ENCODE data around the gene TMUB1.

Gene TMUB1

DNA sequence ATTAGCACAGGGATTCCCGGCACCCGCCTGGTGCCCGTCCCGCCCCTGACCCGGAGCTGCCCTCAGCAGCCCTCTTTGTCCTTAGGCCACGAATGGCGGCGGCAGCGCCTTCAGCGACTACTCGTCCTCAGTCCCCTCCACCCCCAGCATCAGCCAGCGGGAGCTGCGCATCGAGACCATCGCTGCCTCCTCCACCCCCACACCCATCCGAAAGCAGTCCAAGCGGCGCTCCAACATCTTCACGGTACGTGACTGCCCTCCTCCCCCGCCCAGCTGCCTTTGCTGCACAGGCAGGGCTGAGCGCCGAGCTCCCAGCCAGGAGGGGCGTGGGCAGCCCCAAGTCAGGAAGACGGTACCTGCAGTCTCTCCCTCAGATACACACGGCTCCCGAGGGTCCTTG, 36.6 kb upstream of the TMUB1 start:
- no peak overlapping the region for H2AK5ac ChIP-seq (ENCODE audit: low read length)
- no peak overlapping the region for H2BK15ac ChIP-seq (replicated peaks; ENCODE audit: low read depth)
- H3K9ac ChIP-seq (ENCODE audit: low read length): no peak overlapping the region
- H4K5ac ChIP-seq (ENCODE audit: low read length): no peak overlapping the region
- H3K27ac ChIP-seq (ENCODE audit: low read depth, low read length): no peak overlapping the region
- H4K8ac ChIP-seq (ENCODE audit: low read depth, low read length): no peak overlapping the region
- H3K23ac ChIP-seq (ENCODE audit: low read length): no peak overlapping the region
- H3K36me3 ChIP-seq (ENCODE audit: control insufficient read depth, insufficient read depth, low read length): peaks cover 6% of the 10 kb centered on the region
- H3K27me3 ChIP-seq (ENCODE audit: insufficient read depth, low read length, poor library complexity): no peaks in the 10 kb centered on the region
- H2BK120ac ChIP-seq (ENCODE audit: low read depth, low read length): no peak overlapping the region
- H3K4ac ChIP-seq (ENCODE audit: low read depth, low read length): no peak overlapping the region
- no peak overlapping the region for H3K18ac ChIP-seq (ENCODE audit: low read length)
- peaks cover 7% of the 10 kb centered on the region for H3K79me1 ChIP-seq (ENCODE audit: low read length)
- H3K4me3 ChIP-seq (ENCODE audit: low read length): no peak overlapping the region
- no CpG with 5 or more reads among the region's 27 CpGs for WGBS (ENCODE audit: extremely low coverage, insufficient coverage, low lambda C conversion rate)
- H3K79me2 ChIP-seq (ENCODE audit: control insufficient read depth, insufficient read depth, low read length): no peaks in the 10 kb centered on the region
- DNase-seq: no peak
- no peak overlapping the region for H3K56ac ChIP-seq (ENCODE audit: low read length)
- H2BK5ac ChIP-seq (ENCODE audit: low read length): no peak overlapping the region
- H3K4me1 ChIP-seq (ENCODE audit: control insufficient read depth, low read depth, low read length): peaks cover 3% of the 10 kb centered on the region
- H3K4me2 ChIP-seq (ENCODE audit: low read length): no peak overlapping the region

DNA sequence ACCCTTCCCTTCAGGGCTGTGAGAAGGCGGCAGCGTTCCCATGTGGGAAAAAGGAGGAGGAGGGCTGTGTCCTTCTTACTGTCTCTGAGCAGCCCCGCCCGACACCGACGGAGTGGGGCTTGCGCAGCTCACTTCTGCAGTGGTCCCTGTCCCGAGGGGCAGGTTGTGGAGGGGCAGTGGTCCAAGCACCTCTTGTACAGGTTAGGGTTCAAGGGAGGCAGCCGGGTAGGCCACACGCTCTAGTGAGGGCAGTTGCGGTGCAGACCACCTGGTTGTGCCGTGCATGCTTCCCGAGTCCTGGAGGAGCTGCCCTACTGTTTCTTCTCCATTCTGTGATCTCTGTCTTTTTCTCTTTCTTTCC, 35.7 kb upstream of the TMUB1 start:
- H3K27me3 ChIP-seq (ENCODE audit: insufficient read depth, low read length, poor library complexity): no peaks in the 10 kb centered on the region
- peaks cover 4% of the 10 kb centered on the region for H3K4me1 ChIP-seq (ENCODE audit: control insufficient read depth, low read depth, low read length)
- H3K18ac ChIP-seq (ENCODE audit: low read length): no peak overlapping the region
- no peak overlapping the region for H2BK15ac ChIP-seq (replicated peaks; ENCODE audit: low read depth)
- no peak overlapping the region for H3K56ac ChIP-seq (ENCODE audit: low read length)
- no peak overlapping the region for H2AK5ac ChIP-seq (ENCODE audit: low read length)
- H4K5ac ChIP-seq (ENCODE audit: low read length): no peak overlapping the region
- H3K36me3 ChIP-seq (ENCODE audit: control insufficient read depth, insufficient read depth, low read length): peaks cover 4% of the 10 kb centered on the region
- no peak overlapping the region for H3K23ac ChIP-seq (ENCODE audit: low read length)
- no peak overlapping the region for H3K9ac ChIP-seq (ENCODE audit: low read length)
- H3K4me2 ChIP-seq (ENCODE audit: low read length): no peak overlapping the region
- H3K79me1 ChIP-seq (ENCODE audit: low read length): peaks cover 7% of the 10 kb centered on the region
- no peak overlapping the region for H2BK120ac ChIP-seq (ENCODE audit: low read depth, low read length)
- no peak overlapping the region for H3K4me3 ChIP-seq (ENCODE audit: low read length)
- WGBS (ENCODE audit: extremely low coverage, insufficient coverage, low lambda C conversion rate): no CpG with 5 or more reads among the region's 13 CpGs
- H2BK5ac ChIP-seq (ENCODE audit: low read length): no peak overlapping the region
- H3K27ac ChIP-seq (ENCODE audit: low read depth, low read length): no peak overlapping the region
- H3K79me2 ChIP-seq (ENCODE audit: control insufficient read depth, insufficient read depth, low read length): no peaks in the 10 kb centered on the region
- H3K4ac ChIP-seq (ENCODE audit: low read depth, low read length): no peak overlapping the region
- no peak overlapping the region for H4K8ac ChIP-seq (ENCODE audit: low read depth, low read length)
- no peak for DNase-seq

DNA sequence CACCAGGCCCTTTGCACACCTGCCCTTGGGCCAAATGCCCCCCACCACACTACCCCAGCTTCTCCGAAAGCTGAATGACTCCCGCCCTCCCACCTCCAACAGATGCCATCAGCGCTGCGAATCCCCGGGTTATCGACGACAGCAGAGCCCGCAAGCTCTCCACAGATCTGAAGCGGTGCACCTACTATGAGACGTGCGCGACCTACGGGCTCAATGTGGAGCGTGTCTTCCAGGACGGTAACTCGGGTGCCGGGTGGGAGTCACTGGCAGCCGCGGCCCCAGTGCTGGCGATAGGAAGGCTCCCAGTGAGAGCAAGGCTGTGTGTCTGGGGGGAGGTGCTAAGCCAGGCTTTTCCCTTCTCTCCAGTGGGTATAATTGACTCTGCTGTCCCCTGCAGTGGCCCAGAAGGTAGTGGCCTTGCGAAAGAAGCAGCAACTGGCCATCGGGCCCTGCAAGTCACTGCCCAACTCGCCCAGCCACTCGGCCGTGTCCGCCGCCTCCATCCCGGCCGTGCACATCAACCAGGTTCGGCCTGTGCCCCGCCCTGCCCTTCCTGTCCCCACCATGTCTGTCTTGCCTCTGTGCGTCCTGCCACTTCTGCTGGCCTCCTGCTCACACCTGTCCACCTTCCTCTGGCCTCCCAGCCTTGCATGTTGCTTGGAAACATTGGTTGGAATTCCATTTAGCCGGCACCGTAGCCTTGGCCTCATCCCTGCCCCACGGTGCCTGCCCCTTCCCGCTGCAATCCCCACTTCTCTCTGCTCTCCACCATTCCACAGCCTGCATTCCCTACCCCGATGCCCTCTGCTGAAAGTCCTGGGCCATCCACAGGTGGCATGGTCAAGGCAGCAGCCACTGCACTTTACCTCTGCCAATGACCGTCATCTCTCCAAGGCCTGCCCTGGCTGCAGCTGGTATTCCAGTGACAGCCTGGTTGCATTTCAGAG, 35.1 kb upstream of the TMUB1 start:
- Histone ChIP-seq H2BK120ac (ENCODE audit: low read depth, low read length) (no peak overlapping the region), H3K18ac (ENCODE audit: low read length) (no peak overlapping the region), H4K5ac (ENCODE audit: low read length) (no peak overlapping the region), H3K23ac (ENCODE audit: low read length) (no peak overlapping the region), H3K27ac (ENCODE audit: low read depth, low read length) (no peak overlapping the region), H3K56ac (ENCODE audit: low read length) (no peak overlapping the region), H3K4me1 (ENCODE audit: control insufficient read depth, low read depth, low read length) (peaks cover 9% of the 10 kb centered on the region), H3K4me2 (ENCODE audit: low read length) (no peak overlapping the region), H3K4ac (ENCODE audit: low read depth, low read length) (no peak overlapping the region), H2BK5ac (ENCODE audit: low read length) (no peak overlapping the region), H3K36me3 (ENCODE audit: control insufficient read depth, insufficient read depth, low read length) (peaks cover 4% of the 10 kb centered on the region), H3K27me3 (ENCODE audit: insufficient read depth, low read length, poor library complexity) (no peaks in the 10 kb centered on the region), H3K79me1 (ENCODE audit: low read length) (peaks cover 9% of the 10 kb centered on the region), H3K9ac (ENCODE audit: low read length) (no peak overlapping the region), H3K79me2 (ENCODE audit: control insufficient read depth, insufficient read depth, low read length) (no peaks in the 10 kb centered on the region), H4K8ac (ENCODE audit: low read depth, low read length) (no peak overlapping the region), H2AK5ac (ENCODE audit: low read length) (no peak overlapping the region), H3K4me3 (ENCODE audit: low read length) (no peak overlapping the region), H2BK15ac (replicated peaks; ENCODE audit: low read depth) (no peak overlapping the region)
- no CpG with 5 or more reads among the region's 38 CpGs for WGBS (ENCODE audit: extremely low coverage, insufficient coverage, low lambda C conversion rate)
- no peak for DNase-seq

DNA sequence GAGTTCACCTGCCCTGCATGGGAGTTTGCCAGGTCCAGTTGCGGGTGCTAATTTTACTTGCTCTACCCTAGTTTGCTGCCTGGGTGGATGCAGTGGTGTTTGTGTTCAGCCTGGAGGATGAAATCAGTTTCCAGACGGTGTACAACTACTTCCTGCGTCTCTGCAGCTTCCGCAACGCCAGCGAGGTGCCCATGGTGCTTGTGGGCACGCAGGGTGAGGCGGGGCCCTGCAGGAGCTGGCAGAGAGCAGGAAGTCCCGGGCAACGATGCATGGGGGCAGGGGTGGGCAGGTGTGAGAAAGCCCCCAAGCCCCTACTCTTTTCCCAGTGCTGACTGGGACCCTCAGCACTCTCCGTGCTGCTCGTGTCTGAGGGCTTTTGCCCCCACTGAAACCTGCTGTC, 34.3 kb upstream of the TMUB1 start:
- Histone ChIP-seq H3K79me1 (ENCODE audit: low read length) (peaks cover 9% of the 10 kb centered on the region), H2BK5ac (ENCODE audit: low read length) (no peak overlapping the region), H3K4me2 (ENCODE audit: low read length) (no peak overlapping the region), H3K4me1 (ENCODE audit: control insufficient read depth, low read depth, low read length) (peaks cover 11% of the 10 kb centered on the region), H2AK5ac (ENCODE audit: low read length) (no peak overlapping the region), H3K4ac (ENCODE audit: low read depth, low read length) (no peak overlapping the region), H3K56ac (ENCODE audit: low read length) (no peak overlapping the region), H3K27ac (ENCODE audit: low read depth, low read length) (no peak overlapping the region), H4K5ac (ENCODE audit: low read length) (no peak overlapping the region), H3K23ac (ENCODE audit: low read length) (no peak overlapping the region), H3K79me2 (ENCODE audit: control insufficient read depth, insufficient read depth, low read length) (no peaks in the 10 kb centered on the region), H3K9ac (ENCODE audit: low read length) (no peak overlapping the region), H2BK15ac (replicated peaks; ENCODE audit: low read depth) (no peak overlapping the region), H3K4me3 (ENCODE audit: low read length) (no peak overlapping the region), H4K8ac (ENCODE audit: low read depth, low read length) (no peak overlapping the region), H3K27me3 (ENCODE audit: insufficient read depth, low read length, poor library complexity) (no peaks in the 10 kb centered on the region), H2BK120ac (ENCODE audit: low read depth, low read length) (no peak overlapping the region), H3K18ac (ENCODE audit: low read length) (no peak overlapping the region), H3K36me3 (ENCODE audit: control insufficient read depth, insufficient read depth, low read length) (peaks cover 4% of the 10 kb centered on the region)
- WGBS (ENCODE audit: extremely low coverage, insufficient coverage, low lambda C conversion rate): no CpG with 5 or more reads among the region's 12 CpGs
- no peak for DNase-seq

DNA sequence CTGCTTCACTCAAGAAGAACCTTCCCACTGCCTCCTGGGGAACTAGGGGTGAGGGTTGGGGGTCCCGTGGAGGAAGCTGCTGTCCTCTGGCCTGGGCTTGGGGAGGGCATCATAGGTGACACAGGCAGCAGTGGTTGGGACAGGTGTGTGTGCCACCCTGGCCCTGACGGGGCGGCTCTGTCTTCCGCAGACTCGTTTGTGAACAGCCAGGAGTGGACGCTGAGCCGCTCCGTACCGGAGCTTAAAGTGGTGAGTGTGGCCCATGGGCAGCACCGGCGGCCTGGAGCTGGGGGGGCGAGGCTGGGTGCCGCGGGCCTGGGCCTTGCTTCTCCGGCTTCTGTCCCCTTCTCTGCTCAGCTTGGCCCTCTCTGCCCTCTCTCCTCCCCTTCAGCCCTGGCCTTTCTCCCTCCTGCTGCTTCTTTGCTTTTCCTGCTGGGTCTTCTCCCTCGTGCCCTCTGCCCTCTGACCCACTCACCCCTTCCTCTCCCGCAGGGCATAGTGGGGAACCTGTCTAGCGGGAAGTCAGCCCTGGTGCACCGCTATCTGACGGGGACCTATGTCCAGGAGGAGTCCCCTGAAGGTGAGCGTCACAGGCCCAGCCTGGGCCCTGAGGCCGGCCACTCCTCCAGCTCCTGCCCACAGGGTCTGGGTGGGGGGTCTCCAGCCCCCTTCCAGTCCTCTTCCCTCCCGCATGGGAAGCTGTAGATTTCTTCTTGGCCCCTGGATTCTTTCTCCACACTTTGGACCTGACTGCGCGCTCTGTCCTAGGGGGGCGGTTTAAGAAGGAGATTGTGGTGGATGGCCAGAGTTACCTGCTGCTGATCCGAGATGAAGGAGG, 33.5 kb upstream of the TMUB1 start:
- no peak overlapping the region for H4K8ac ChIP-seq (ENCODE audit: low read depth, low read length)
- no peak overlapping the region for H4K5ac ChIP-seq (ENCODE audit: low read length)
- H3K23ac ChIP-seq (ENCODE audit: low read length): no peak overlapping the region
- H2AK5ac ChIP-seq (ENCODE audit: low read length): no peak overlapping the region
- H3K18ac ChIP-seq (ENCODE audit: low read length): no peak overlapping the region
- WGBS (ENCODE audit: extremely low coverage, insufficient coverage, low lambda C conversion rate): no CpG with 5 or more reads among the region's 27 CpGs
- no peaks in the 10 kb centered on the region for H3K79me2 ChIP-seq (ENCODE audit: control insufficient read depth, insufficient read depth, low read length)
- no peak overlapping the region for H2BK15ac ChIP-seq (replicated peaks; ENCODE audit: low read depth)
- no peak overlapping the region for H3K9ac ChIP-seq (ENCODE audit: low read length)
- peaks cover 9% of the 10 kb centered on the region for H3K79me1 ChIP-seq (ENCODE audit: low read length)
- no peak for DNase-seq
- H3K36me3 ChIP-seq (ENCODE audit: control insufficient read depth, insufficient read depth, low read length): peaks cover 4% of the 10 kb centered on the region
- no peak overlapping the region for H2BK120ac ChIP-seq (ENCODE audit: low read depth, low read length)
- no peaks in the 10 kb centered on the region for H3K27me3 ChIP-seq (ENCODE audit: insufficient read depth, low read length, poor library complexity)
- H3K56ac ChIP-seq (ENCODE audit: low read length): peak overlapping the region; percentile 62
- no peak overlapping the region for H3K4ac ChIP-seq (ENCODE audit: low read depth, low read length)
- no peak overlapping the region for H3K27ac ChIP-seq (ENCODE audit: low read depth, low read length)
- no peak overlapping the region for H3K4me2 ChIP-seq (ENCODE audit: low read length)
- H2BK5ac ChIP-seq (ENCODE audit: low read length): no peak overlapping the region
- peaks cover 11% of the 10 kb centered on the region for H3K4me1 ChIP-seq (ENCODE audit: control insufficient read depth, low read depth, low read length)
- H3K4me3 ChIP-seq (ENCODE audit: low read length): no peak overlapping the region

Data from mesendoderm (in vitro differentiated cells).